Measurements from ENCODE around the gene TSPAN13. TPM values are rescaled to one million over a fixed set of nuclear protein-coding genes. Genes with fewer than 3 reads are reported as not detected.

TSPAN13 gene
- total and polyA plus RNA-seq, 5 donors from 2014 or later = 0.10 to 1.0 (median 0.32) TPM

DNA sequence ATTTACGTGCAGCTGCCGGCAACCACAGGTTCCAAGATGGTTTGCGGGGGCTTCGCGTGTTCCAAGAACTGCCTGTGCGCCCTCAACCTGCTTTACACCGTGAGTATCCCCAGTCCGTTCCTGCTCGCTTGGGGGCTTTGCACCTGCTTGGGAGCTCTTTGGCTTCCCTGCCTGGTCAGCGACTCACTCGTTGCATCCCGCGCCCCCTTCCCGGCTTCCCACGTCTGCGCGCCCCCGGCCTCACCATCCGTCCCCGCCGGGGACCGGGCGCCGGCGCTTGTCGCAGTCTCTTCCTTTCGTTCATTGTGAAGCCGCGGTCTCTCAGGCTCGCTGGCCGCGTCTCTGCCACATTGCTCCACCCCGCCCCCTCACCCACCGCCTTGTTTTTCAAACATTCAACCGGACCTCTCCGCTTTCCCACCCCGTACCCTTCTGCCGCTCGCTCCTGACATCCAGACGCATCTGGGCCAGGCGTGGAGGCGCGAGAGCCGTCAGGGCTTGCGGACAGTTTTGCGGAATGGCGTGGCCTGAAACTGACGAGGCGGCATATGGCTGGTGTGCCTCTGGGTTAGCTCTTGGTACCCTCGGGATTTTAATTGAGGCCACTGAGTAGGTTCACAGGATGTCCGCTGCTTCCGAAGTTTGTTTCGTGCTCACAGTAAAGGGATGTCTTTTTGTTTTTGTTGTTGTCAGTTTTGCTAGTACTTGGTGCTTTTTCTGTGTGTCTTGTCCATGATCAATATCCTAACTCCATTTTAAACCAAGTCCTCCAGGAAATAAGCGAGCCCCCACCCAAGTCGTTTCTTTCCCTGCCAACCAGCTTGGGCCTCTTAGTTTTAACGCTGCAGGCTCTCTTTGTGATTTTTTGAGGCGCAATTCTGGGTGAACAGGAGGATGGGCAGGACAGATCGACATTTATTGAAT is 639 bp downstream of the TSPAN13 start:
- peaks cover 8% of the 10 kb centered on the region for H3K4me1 ChIP-seq (ENCODE audit: control insufficient read depth, insufficient read depth, low read length, poor library complexity, severe bottlenecking)
- H3K4me3 ChIP-seq (ENCODE audit: low read depth, low read length) = peak overlapping the region; percentile 37
- Mint-ChIP-seq H3K27me3 (peaks cover 62% of the 10 kb centered on the region), H3K27ac (no peak overlapping the region), H3K36me3 (no peaks in the 10 kb centered on the region), H3K4me1 (peaks cover 4 to 17% (median 11%) of the 10 kb centered on the region in 4 donors), H3K9me3 (peaks cover 0 to 1% (median 0%) of the 10 kb centered on the region in 7 donors), H3K4me3 (peak overlapping the region; percentile 34 to 84 (median 81))
- peaks cover 24% of the 10 kb centered on the region for H3K27me3 ChIP-seq (ENCODE audit: control insufficient read depth, insufficient read depth, low read length)
- no peaks in the 10 kb centered on the region for H3K9me3 ChIP-seq (ENCODE audit: control insufficient read depth in 2 of 2, low read length in 2 of 2)
- H3K36me3 ChIP-seq (ENCODE audit: control insufficient read depth, insufficient read depth, low read length) = no peaks in the 10 kb centered on the region
- H3K27ac ChIP-seq (ENCODE audit: insufficient read depth, low read length, poor library complexity, severe bottlenecking) = no peak overlapping the region
- no peak for DNase-seq
- peak in 1 of 2 donors; percentile 3 for ATAC-seq (ENCODE audit: low read depth in 2 of 2)

DNA sequence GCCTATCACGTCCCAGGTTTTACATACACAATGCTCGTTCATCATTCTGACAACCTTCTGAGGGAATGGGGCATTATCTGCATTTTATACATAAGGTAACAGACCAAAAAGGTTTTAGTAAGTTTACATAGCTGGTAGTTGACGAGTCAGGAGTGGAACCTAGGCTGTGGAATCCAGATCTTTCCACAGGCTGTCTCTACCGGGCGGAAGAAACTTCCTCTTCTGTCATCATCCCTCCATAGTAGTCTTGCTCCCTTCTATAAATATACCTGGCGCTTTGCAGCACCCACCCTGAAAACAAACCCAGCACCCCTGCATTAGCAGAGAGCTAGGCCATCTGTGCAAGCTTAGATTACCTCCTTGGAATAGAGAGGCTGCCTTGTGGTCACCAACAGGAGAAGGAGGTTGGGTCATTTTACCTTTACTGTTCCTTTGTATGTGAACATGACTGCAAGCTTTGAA is 1.3 kb downstream of the TSPAN13 start:
- DNase-seq (no peak), ATAC-seq (ENCODE audit: low read depth in 2 of 2) (no peak)
- Mint-ChIP-seq H3K27me3 (peaks cover 62% of the 10 kb centered on the region), H3K4me1 (peaks cover 4 to 17% (median 11%) of the 10 kb centered on the region in 4 donors), H3K27ac (no peak overlapping the region), H3K36me3 (no peaks in the 10 kb centered on the region), H3K9me3 (peaks cover 0 to 1% (median 0%) of the 10 kb centered on the region in 7 donors), H3K4me3 (peak overlapping the region; percentile 34 to 84 (median 81))
- Histone ChIP-seq H3K4me3 (ENCODE audit: low read depth, low read length) (no peak overlapping the region), H3K27ac (ENCODE audit: insufficient read depth, low read length, poor library complexity, severe bottlenecking) (no peak overlapping the region), H3K9me3 (ENCODE audit: control insufficient read depth in 2 of 2, low read length in 2 of 2) (no peaks in the 10 kb centered on the region), H3K36me3 (ENCODE audit: control insufficient read depth, insufficient read depth, low read length) (no peaks in the 10 kb centered on the region), H3K4me1 (ENCODE audit: control insufficient read depth, insufficient read depth, low read length, poor library complexity, severe bottlenecking) (peaks cover 8% of the 10 kb centered on the region), H3K27me3 (ENCODE audit: control insufficient read depth, insufficient read depth, low read length) (peaks cover 24% of the 10 kb centered on the region)

DNA sequence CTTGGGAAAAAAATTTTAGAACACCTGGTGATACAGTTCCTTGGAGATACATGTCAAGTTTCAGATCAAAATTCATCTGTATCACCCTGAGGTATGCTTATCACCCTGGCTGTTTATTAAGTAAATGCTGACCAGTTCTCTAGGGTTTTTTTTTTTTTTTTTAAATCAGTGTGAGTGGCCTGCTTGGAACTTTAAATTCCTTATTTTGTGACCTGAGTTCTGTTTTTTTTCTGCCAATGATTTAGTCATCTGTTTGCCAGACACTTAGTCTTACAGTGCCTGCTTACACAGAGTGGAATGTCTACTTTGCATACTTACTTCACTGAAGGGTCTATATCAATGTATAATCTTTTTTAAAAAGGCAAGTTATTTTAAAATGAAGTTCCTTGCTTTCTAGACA is 1.8 kb downstream of the TSPAN13 start:
- peaks cover 24% of the 10 kb centered on the region for H3K27me3 ChIP-seq (ENCODE audit: control insufficient read depth, insufficient read depth, low read length)
- peaks cover 8% of the 10 kb centered on the region for H3K4me1 ChIP-seq (ENCODE audit: control insufficient read depth, insufficient read depth, low read length, poor library complexity, severe bottlenecking)
- DNase-seq (no peak), ATAC-seq (ENCODE audit: low read depth in 2 of 2) (no peak)
- H3K27ac ChIP-seq (ENCODE audit: insufficient read depth, low read length, poor library complexity, severe bottlenecking) = no peak overlapping the region
- Mint-ChIP-seq H3K27me3 (peaks cover 62% of the 10 kb centered on the region), H3K27ac (no peak overlapping the region), H3K4me3 (peak overlapping the region in 3 of 4 donors; percentile 34 to 82 (median 80)), H3K4me1 (peaks cover 4 to 17% (median 13%) of the 10 kb centered on the region in 4 donors), H3K36me3 (no peaks in the 10 kb centered on the region), H3K9me3 (peaks cover 0 to 1% (median 0%) of the 10 kb centered on the region in 7 donors)
- H3K9me3 ChIP-seq (ENCODE audit: control insufficient read depth in 2 of 2, low read length in 2 of 2) = no peaks in the 10 kb centered on the region
- no peak overlapping the region for H3K4me3 ChIP-seq (ENCODE audit: low read depth, low read length)
- H3K36me3 ChIP-seq (ENCODE audit: control insufficient read depth, insufficient read depth, low read length) = no peaks in the 10 kb centered on the region

DNA sequence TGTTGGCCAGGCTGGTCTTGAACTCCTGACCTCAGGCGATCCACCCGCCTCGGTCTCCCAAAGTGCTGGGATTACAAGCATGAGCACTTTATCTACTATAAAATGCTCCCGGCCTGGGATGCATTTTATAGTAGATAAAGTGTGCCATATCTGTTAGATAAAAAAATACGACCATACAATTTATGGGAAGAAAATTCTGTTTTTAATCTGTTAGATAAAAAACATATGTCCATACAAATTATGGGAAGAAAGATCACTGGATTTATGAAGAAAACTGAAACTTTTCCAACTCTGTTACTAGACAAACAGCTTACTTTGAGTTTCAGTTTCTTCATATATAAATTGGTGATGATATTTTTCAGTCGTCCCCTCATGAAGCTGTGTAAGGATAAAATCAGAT is 4.5 kb downstream of the TSPAN13 start:
- peaks cover 0 to 1% (median 0%) of the 10 kb centered on the region in 7 donors for H3K9me3 Mint-ChIP-seq
- no peak overlapping the region for H3K27ac ChIP-seq (ENCODE audit: insufficient read depth, low read length, poor library complexity, severe bottlenecking)
- no peaks in the 10 kb centered on the region for H3K36me3 ChIP-seq (ENCODE audit: control insufficient read depth, insufficient read depth, low read length)
- H3K27me3 Mint-ChIP-seq = peaks cover 44% of the 10 kb centered on the region
- DNase-seq (no peak), ATAC-seq (ENCODE audit: low read depth in 2 of 2) (no peak)
- no peak overlapping the region for H3K4me3 ChIP-seq (ENCODE audit: low read depth, low read length)
- H3K4me3 Mint-ChIP-seq = no peak overlapping the region
- H3K4me1 ChIP-seq (ENCODE audit: control insufficient read depth, insufficient read depth, low read length, poor library complexity, severe bottlenecking) = peaks cover 8% of the 10 kb centered on the region
- no peak overlapping the region for H3K27ac Mint-ChIP-seq
- no peaks in the 10 kb centered on the region for H3K36me3 Mint-ChIP-seq
- H3K9me3 ChIP-seq (ENCODE audit: control insufficient read depth in 2 of 2, low read length in 2 of 2) = no peaks in the 10 kb centered on the region
- H3K27me3 ChIP-seq (ENCODE audit: control insufficient read depth, insufficient read depth, low read length) = peaks cover 20% of the 10 kb centered on the region
- peaks cover 4 to 16% (median 12%) of the 10 kb centered on the region in 4 donors for H3K4me1 Mint-ChIP-seq

DNA sequence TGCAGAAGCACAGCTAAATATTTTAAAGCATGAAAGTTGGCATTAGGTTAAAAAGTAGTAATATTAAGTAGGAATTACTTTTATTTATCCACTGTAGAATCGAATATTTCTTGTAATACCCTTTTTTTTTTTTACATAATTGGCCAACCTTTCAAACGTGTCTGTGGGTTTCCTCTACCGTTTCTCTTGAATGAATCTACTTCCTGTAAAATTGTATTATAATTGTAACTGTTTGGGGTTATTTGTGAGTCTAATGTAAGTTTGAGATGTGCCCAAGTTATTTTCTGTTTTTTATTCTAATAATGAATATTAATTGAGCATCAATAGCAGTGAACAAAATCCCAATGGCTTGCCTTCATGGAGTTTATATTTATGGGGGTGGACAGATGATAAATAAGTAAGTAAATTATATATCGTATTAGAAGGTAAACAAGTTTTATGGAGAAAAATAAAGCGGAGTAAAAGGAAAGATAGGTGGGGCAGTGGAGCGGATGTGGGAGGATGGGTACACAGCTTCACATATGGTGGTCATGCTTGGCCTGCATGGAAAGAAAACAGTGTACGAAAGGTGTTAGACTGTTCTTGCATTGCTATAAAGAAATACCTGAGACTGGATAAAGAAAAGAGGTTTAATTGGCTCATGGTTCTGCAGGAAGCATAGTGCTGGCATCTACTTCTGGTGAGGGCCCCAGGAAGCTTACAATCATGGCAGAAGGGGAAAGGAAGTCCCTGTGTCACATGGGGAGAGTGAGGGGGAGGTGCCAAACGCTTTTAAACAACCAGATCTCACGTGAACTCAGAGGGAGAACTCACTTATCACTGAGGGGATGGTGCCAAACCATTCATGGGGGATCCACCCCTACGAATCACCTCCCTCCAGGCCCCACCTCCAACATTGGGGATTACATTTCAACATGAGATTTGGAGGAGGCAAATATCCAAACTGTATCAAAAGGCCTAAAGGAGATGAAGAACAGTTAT is 5.4 kb downstream of the TSPAN13 start:
- DNase-seq (no peak), ATAC-seq (ENCODE audit: low read depth in 2 of 2) (no peak)
- Histone ChIP-seq H3K27me3 (ENCODE audit: control insufficient read depth, insufficient read depth, low read length) (peaks cover 20% of the 10 kb centered on the region), H3K4me1 (ENCODE audit: control insufficient read depth, insufficient read depth, low read length, poor library complexity, severe bottlenecking) (peaks cover 6% of the 10 kb centered on the region), H3K27ac (ENCODE audit: insufficient read depth, low read length, poor library complexity, severe bottlenecking) (no peak overlapping the region), H3K9me3 (ENCODE audit: control insufficient read depth in 2 of 2, low read length in 2 of 2) (no peaks in the 10 kb centered on the region), H3K4me3 (ENCODE audit: low read depth, low read length) (no peak overlapping the region), H3K36me3 (ENCODE audit: control insufficient read depth, insufficient read depth, low read length) (no peaks in the 10 kb centered on the region)
- Mint-ChIP-seq H3K27me3 (peaks cover 40% of the 10 kb centered on the region), H3K36me3 (no peaks in the 10 kb centered on the region), H3K4me3 (no peak overlapping the region), H3K9me3 (peaks cover 0 to 1% (median 0%) of the 10 kb centered on the region in 7 donors), H3K27ac (no peak overlapping the region), H3K4me1 (peaks cover 4 to 13% (median 10%) of the 10 kb centered on the region in 4 donors)

DNA sequence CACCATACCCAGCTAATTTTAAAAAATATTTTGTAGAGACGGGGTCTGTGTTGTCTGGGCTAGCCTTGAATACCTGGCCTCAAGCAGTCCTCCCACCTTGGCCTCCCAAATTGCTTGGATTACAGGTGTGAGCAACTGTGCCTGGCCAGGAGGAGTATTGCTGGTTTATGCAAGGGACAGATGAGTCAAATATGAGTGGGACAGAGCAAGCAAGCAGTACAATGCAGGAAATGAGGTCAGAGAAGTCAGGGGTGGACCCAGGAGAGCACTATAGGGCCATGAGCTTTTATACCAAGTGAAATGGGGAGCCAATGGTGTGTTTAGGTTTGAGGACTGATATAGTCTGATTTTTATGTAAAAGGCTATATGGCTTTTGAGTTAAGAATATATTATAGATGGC is 6.3 kb downstream of the TSPAN13 start:
- peaks cover 32% of the 10 kb centered on the region for H3K27me3 Mint-ChIP-seq
- Histone ChIP-seq H3K9me3 (ENCODE audit: control insufficient read depth in 2 of 2, low read length in 2 of 2) (no peaks in the 10 kb centered on the region), H3K4me1 (ENCODE audit: control insufficient read depth, insufficient read depth, low read length, poor library complexity, severe bottlenecking) (no peaks in the 10 kb centered on the region), H3K27ac (ENCODE audit: insufficient read depth, low read length, poor library complexity, severe bottlenecking) (no peak overlapping the region), H3K36me3 (ENCODE audit: control insufficient read depth, insufficient read depth, low read length) (no peaks in the 10 kb centered on the region), H3K27me3 (ENCODE audit: control insufficient read depth, insufficient read depth, low read length) (peaks cover 15% of the 10 kb centered on the region), H3K4me3 (ENCODE audit: low read depth, low read length) (no peak overlapping the region)
- peak overlapping the region in 1 of 3 donors; percentile 27 for H3K27ac Mint-ChIP-seq
- no peaks in the 10 kb centered on the region for H3K9me3 Mint-ChIP-seq
- no peak overlapping the region for H3K4me3 Mint-ChIP-seq
- DNase-seq (no peak), ATAC-seq (ENCODE audit: low read depth in 2 of 2) (no peak)
- H3K4me1 Mint-ChIP-seq = peaks cover 4 to 5% (median 4%) of the 10 kb centered on the region in 4 donors
- H3K36me3 Mint-ChIP-seq = no peaks in the 10 kb centered on the region

DNA sequence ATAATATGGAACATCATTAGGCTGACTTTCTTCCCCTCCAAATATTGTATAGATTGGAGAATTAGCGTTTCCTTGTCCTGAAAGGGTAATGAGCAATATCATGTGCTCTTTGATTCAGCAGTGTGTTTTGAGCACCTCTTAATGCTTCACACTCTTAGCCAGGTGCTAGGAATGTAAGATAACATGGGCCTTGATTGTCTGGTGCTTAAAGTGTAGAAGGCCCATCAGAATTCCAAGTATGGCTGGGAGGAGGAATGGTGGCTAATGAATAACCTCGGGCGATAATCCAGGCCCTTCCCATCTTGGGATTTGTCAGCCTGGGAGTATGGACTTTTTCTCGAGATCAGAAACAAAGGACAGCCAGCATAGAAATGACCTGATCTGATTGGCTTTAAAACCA is 8.6 kb downstream of the TSPAN13 start:
- Histone ChIP-seq H3K4me1 (ENCODE audit: control insufficient read depth, insufficient read depth, low read length, poor library complexity, severe bottlenecking) (no peaks in the 10 kb centered on the region), H3K27ac (ENCODE audit: insufficient read depth, low read length, poor library complexity, severe bottlenecking) (no peak overlapping the region), H3K4me3 (ENCODE audit: low read depth, low read length) (no peak overlapping the region), H3K36me3 (ENCODE audit: control insufficient read depth, insufficient read depth, low read length) (no peaks in the 10 kb centered on the region), H3K27me3 (ENCODE audit: control insufficient read depth, insufficient read depth, low read length) (peaks cover 2% of the 10 kb centered on the region), H3K9me3 (ENCODE audit: control insufficient read depth in 2 of 2, low read length in 2 of 2) (no peaks in the 10 kb centered on the region)
- Mint-ChIP-seq H3K4me1 (peaks cover 0 to 4% (median 0%) of the 10 kb centered on the region in 4 donors), H3K27me3 (peaks cover 8% of the 10 kb centered on the region), H3K9me3 (no peaks in the 10 kb centered on the region), H3K4me3 (no peak overlapping the region), H3K36me3 (no peaks in the 10 kb centered on the region), H3K27ac (no peak overlapping the region)
- no peak for DNase-seq
- ATAC-seq (ENCODE audit: low read depth in 2 of 2) = no peak
